ENCODE measurements around the gene TMEM178B. TPM values are rescaled to one million over a fixed set of nuclear protein-coding genes. Genes with fewer than 3 reads are reported as not detected.

Gene TMEM178B
- polyA plus RNA-seq, 1 of the 3 experiments (the other 2 are of a cell fraction), result 0.20 TPM

- TF ChIP-seq FOSL2 (IDR thresholded peaks at IDR 0.05; ENCODE audit: borderline replicate concordance, low read depth) (no peak), RXRA (IDR thresholded peaks at IDR 0.05; ENCODE audit: borderline replicate concordance, low read depth) (no peak), FOXM1 (IDR thresholded peaks at IDR 0.05; ENCODE audit: low read depth) (no peak)
Observed at GRCh38 chr7:141322383-141322782, 248.5 kb downstream of the TMEM178B start (continued).

- DNase-seq, result no peak
- no peaks in the 10 kb centered on the region for H4K20me1 ChIP-seq (ENCODE audit: insufficient read depth)
- H3K4me3 ChIP-seq (ENCODE audit: low read depth in 2 of 2, low read length in 1 of 2), result no peak overlapping the region
- H3K4me2 ChIP-seq, result no peak overlapping the region
- H3K9me2 ChIP-seq, result no peaks in the 10 kb centered on the region
- no peak overlapping the region for H3K27ac ChIP-seq (ENCODE audit: low read depth in 2 of 2, low read length in 1 of 2)
- no peaks in the 10 kb centered on the region for H3K79me2 ChIP-seq (ENCODE audit: insufficient read depth)
- H3K4me1 ChIP-seq (ENCODE audit: control insufficient read depth in 1 of 2, insufficient read depth in 2 of 2, low read depth in 1 of 2, low read length in 1 of 2), result no peaks in the 10 kb centered on the region
- WGBS (ENCODE audit: low lambda C conversion rate), result 22% methylated on average over 4 of the region's 4 CpGs
- no peak for TF ChIP-seq CTCF (IDR thresholded peaks at IDR 0.05)
- no peak for TF ChIP-seq CHD2 (IDR thresholded peaks at IDR 0.05; ENCODE audit: low read length, partially characterized antibody)
- no peak for TF ChIP-seq RFX5 (IDR thresholded peaks at IDR 0.05; ENCODE audit: low read length)
- no peak for TF ChIP-seq TCF12 (IDR thresholded peaks at IDR 0.05)
- TF ChIP-seq FOXM1 (IDR thresholded peaks at IDR 0.05; ENCODE audit: low read depth), result no peak
- TF ChIP-seq USF1 (IDR thresholded peaks at IDR 0.05; ENCODE audit: borderline replicate concordance, low read depth), result no peak
- no peak for TF ChIP-seq REST (IDR thresholded peaks at IDR 0.05; ENCODE audit: low read depth, low read length)
- TF ChIP-seq GABPA (IDR thresholded peaks at IDR 0.05; ENCODE audit: low read depth), result no peak
- no peak for TF ChIP-seq RAD21 (IDR thresholded peaks at IDR 0.05; ENCODE audit: low read length)
- TF ChIP-seq MEF2A (IDR thresholded peaks at IDR 0.05; ENCODE audit: borderline replicate concordance, low read depth), result no peak
- TF ChIP-seq MAX (IDR thresholded peaks at IDR 0.05; ENCODE audit: low read depth), result no peak
- TF ChIP-seq TAF1 (IDR thresholded peaks at IDR 0.05; ENCODE audit: borderline replicate concordance, low read depth, low read length), result no peak
- no peak for TF ChIP-seq ELF1 (IDR thresholded peaks at IDR 0.05)
- no peak for TF ChIP-seq NRF1 (IDR thresholded peaks at IDR 0.05; ENCODE audit: low read depth, low read length)
- TF ChIP-seq POLR2AphosphoS5 (IDR thresholded peaks at IDR 0.05; ENCODE audit: low read depth, low read length), result no peak
- TF ChIP-seq GATA2 (CRISPR knock-in tag; IDR thresholded peaks at IDR 0.05), result no peak
- no peak for TF ChIP-seq PBX3 (IDR thresholded peaks at IDR 0.05)
- TF ChIP-seq SIN3A (IDR thresholded peaks at IDR 0.05; ENCODE audit: borderline replicate concordance, low read depth, low read length), result no peak
- TF ChIP-seq RCOR1 (IDR thresholded peaks at IDR 0.05; ENCODE audit: low read length), result no peak
- TF ChIP-seq RXRA (IDR thresholded peaks at IDR 0.05; ENCODE audit: borderline replicate concordance, low read depth), result no peak
- no peak overlapping the region for H2AFZ ChIP-seq (ENCODE audit: low read depth)
- no peaks in the 10 kb centered on the region for H3F3A ChIP-seq (replicated peaks; ENCODE audit: insufficient read depth)
- no peaks in the 10 kb centered on the region for H3K36me3 ChIP-seq (replicated peaks in 1 of 2; ENCODE audit: control insufficient read depth in 1 of 2, insufficient read depth in 2 of 2, low read length in 1 of 2)
- no peak overlapping the region for H3K9ac ChIP-seq
- H3K27me3 ChIP-seq (ENCODE audit: insufficient read depth), result no peaks in the 10 kb centered on the region
- CTCF ChIA-PET, result interaction anchor here (1.5 kb wide), 1 partner anchor 210 kb away, joined by 4 read pairs; no protein-coding TSS in a partner anchor
- POLR2A ChIA-PET, result no interaction called here
- H3K9me3 ChIP-seq, result peaks cover 5% of the 10 kb centered on the region; the same call in 1 of the 2 replicates
Observed at GRCh38 chr7:141323826-141324225, 250.0 kb downstream of the TMEM178B start.

Data from SK-N-SH (cell line).